MM.1S (cell line): Measurements from ENCODE around the gene EFR3B.

Experiments
- CTCF ChIP-seq: fragments of 300-600 bp; sonication (generic); IDR thresholded peaks from 2 replicates; pipeline ENCODE4 v1.5.1; 2016; ENCODE audit warnings: antibody characterized with exemption, low read length, mixed read lengths
- EZH2 ChIP-seq: fragments of 300-600 bp; sonication (generic); optimal IDR thresholded peaks from 2 replicates; pipeline ENCODE3; 2017; ENCODE audit warnings: low read depth, mild to moderate bottlenecking, antibody characterized with exemption, low read length, mixed read lengths
- EZH2phosphoT487 ChIP-seq: fragments of 300-600 bp; sonication (generic); IDR thresholded peaks from 2 replicates; pipeline ENCODE4 v1.6.1; 2018; ENCODE audit warnings: antibody characterized with exemption, low read length

GRCh38 chr2:25201794-25202193 lies 159.9 kb downstream of the EFR3B start:
- TF ChIP-seq EZH2phosphoT487 (no peak), EZH2 (no peak), CTCF (no peak)
